ENCODE data around the gene ACOX3. TPM values are rescaled to one million over a fixed set of nuclear protein-coding genes. Genes with fewer than 3 reads are reported as not detected.

Gene ACOX3
- total RNA-seq, 2 experiments from 2014 or later = 24.2 to 27.8 TPM

GRCh38 chr4:8353158-8353669 lies 87.3 kb downstream of the ACOX3 start:
- ATAC-seq = no peak
- TF ChIP-seq, protein P1, sequence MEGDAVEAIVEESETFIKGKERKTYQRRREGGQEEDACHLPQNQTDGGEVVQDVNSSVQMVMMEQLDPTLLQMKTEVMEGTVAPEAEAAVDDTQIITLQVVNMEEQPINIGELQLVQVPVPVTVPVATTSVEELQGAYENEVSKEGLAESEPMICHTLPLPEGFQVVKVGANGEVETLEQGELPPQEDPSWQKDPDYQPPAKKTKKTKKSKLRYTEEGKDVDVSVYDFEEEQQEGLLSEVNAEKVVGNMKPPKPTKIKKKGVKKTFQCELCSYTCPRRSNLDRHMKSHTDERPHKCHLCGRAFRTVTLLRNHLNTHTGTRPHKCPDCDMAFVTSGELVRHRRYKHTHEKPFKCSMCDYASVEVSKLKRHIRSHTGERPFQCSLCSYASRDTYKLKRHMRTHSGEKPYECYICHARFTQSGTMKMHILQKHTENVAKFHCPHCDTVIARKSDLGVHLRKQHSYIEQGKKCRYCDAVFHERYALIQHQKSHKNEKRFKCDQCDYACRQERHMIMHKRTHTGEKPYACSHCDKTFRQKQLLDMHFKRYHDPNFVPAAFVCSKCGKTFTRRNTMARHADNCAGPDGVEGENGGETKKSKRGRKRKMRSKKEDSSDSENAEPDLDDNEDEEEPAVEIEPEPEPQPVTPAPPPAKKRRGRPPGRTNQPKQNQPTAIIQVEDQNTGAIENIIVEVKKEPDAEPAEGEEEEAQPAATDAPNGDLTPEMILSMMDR (IDR thresholded peaks at IDR 0.05) = no peak
- no peaks in the 10 kb centered on the region for H3K36me3 Mint-ChIP-seq (ENCODE audit: low read depth)
- ChIA-PET POLR2A (no interaction called here), CTCF (no interaction called here)
- H3K4me1 Mint-ChIP-seq (ENCODE audit: low read depth) = no peaks in the 10 kb centered on the region
- intact Hi-C loops (cut with micrococcal nuclease) = no loop called here
- H3K4me3 Mint-ChIP-seq = no peak overlapping the region
- H3K9me3 Mint-ChIP-seq = no peaks in the 10 kb centered on the region
- peaks cover 1% of the 10 kb centered on the region for H3K27me3 Mint-ChIP-seq
- H3K27ac Mint-ChIP-seq = no peak overlapping the region
- DNase-seq = no peak

DNA sequence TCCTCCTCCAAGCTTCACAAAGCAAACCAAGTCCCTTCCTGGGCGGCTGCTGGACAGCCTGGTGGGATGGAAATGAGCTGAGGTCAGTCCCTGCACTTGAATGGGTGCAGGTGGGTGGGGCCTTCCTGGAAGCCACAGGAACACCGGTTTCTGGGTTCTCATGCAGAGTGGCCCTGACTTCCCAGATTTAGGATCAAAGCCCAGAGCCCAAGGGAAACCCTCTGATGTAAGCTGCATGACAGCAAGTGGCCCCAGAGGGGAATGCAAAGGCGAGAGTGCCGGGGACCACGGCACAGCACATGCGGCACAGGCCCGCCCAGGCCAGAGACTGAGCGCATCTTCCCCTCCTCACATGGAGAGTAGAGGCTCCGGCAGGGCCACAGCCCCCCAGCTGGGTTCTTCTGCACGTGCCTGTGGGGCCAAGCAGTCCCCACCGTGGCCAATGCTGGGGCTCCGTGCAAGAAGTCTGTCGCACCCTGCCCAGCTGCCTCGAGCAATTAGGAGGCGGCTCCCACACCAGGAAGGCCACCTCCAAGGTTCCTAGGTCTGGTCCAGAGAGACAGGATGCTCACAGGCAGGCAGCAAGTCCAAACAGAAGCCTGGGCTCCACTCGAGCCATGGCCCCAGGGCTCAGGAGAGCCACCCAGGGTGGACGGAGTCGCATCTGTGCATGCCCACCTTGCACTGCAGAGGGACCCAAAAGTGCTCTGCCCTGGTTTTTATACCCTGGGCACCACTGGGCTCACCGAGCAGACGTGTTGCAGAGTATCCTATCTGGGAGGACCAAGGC lies 88.0 kb downstream of the ACOX3 start:
- H3K36me3 Mint-ChIP-seq (ENCODE audit: low read depth) = no peaks in the 10 kb centered on the region
- H3K9me3 Mint-ChIP-seq = no peaks in the 10 kb centered on the region
- TF ChIP-seq, protein P1 (IDR thresholded peaks at IDR 0.05) = no peak
- no peaks in the 10 kb centered on the region for H3K4me1 Mint-ChIP-seq (ENCODE audit: low read depth)
- DNase-seq = no peak
- ChIA-PET POLR2A (no interaction called here), CTCF (interaction anchor here (1.0 kb wide), 1 partner anchor 10 kb away, joined by 4 read pairs; no protein-coding TSS in a partner anchor)
- intact Hi-C loops (cut with micrococcal nuclease) = no loop called here
- ATAC-seq = no peak
- H3K27ac Mint-ChIP-seq = no peak overlapping the region
- H3K27me3 Mint-ChIP-seq = peaks cover 1% of the 10 kb centered on the region
- H3K4me3 Mint-ChIP-seq = no peak overlapping the region

DNA sequence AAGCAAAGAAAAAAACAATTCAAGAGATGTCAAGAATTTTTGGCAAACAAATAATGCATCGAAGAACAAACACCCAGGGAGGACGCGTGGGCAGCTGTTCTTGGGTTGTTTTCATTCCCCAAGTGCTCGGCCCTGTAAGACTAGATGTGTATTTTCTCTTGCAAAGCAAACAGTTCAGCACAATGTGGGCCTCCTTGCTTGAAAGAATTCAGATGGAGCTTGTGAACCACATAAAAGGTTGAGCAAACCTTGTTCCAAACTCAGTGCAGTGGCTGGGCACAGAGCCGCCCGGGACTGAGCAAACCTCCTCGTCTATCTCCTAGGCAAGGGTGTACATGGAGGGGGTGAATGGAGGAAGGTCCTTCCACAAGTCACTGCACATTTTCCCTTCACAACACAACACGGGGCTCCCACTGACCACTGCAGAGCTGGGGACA lies 88.6 kb downstream of the ACOX3 start:
- CTCF ChIA-PET = interaction anchor here (1.0 kb wide), 1 partner anchor 10 kb away, joined by 4 read pairs; no protein-coding TSS in a partner anchor
- ATAC-seq (no peak), DNase-seq (no peak)
- no peaks in the 10 kb centered on the region for H3K9me3 Mint-ChIP-seq
- H3K4me3 Mint-ChIP-seq = no peak overlapping the region
- intact Hi-C loops (cut with micrococcal nuclease) = no loop called here
- H3K27me3 Mint-ChIP-seq = peaks cover 1% of the 10 kb centered on the region
- H3K4me1 Mint-ChIP-seq (ENCODE audit: low read depth) = no peaks in the 10 kb centered on the region
- TF ChIP-seq, protein P1 (IDR thresholded peaks at IDR 0.05) = no peak
- POLR2A ChIA-PET = no interaction called here
- H3K36me3 Mint-ChIP-seq (ENCODE audit: low read depth) = no peaks in the 10 kb centered on the region
- H3K27ac Mint-ChIP-seq = no peak overlapping the region

GRCh38 chr4:8350841-8351461 lies 89.6 kb downstream of the ACOX3 start:
- no peak for DNase-seq
- no peaks in the 10 kb centered on the region for H3K4me1 Mint-ChIP-seq (ENCODE audit: low read depth)
- H3K36me3 Mint-ChIP-seq (ENCODE audit: low read depth) = no peaks in the 10 kb centered on the region
- ATAC-seq = no peak
- no peaks in the 10 kb centered on the region for H3K9me3 Mint-ChIP-seq
- no peak overlapping the region for H3K27ac Mint-ChIP-seq
- H3K4me3 Mint-ChIP-seq = no peak overlapping the region
- ChIA-PET CTCF (no interaction called here), POLR2A (no interaction called here)
- intact Hi-C loops (cut with micrococcal nuclease) = no loop called here
- TF ChIP-seq, protein P1 (IDR thresholded peaks at IDR 0.05) = no peak
- H3K27me3 Mint-ChIP-seq = peaks cover 1% of the 10 kb centered on the region

DNA sequence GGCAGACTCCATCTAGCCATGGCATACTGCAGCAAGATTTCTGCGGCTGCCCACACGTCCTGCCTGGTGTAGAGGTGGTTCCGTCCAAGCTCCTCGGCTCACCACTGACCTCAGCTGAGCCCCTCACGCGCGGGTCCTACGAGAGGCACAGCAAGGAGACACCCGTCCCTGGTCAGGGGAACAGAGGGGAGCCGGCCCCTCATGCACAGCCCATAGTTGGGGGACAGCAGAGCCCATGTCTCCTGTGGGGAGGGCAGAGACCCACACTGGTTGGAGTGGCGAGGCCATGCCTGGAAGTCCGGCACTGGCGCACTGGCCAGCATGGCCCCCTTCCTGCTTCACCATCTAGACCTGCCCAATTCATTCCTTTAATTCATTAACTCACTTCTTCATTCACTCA lies 90.2 kb downstream of the ACOX3 start:
- TF ChIP-seq, protein P1 (IDR thresholded peaks at IDR 0.05) = no peak
- H3K27ac Mint-ChIP-seq = no peak overlapping the region
- H3K4me1 Mint-ChIP-seq (ENCODE audit: low read depth) = no peaks in the 10 kb centered on the region
- peaks cover 1% of the 10 kb centered on the region for H3K27me3 Mint-ChIP-seq
- no peak overlapping the region for H3K4me3 Mint-ChIP-seq
- no peaks in the 10 kb centered on the region for H3K9me3 Mint-ChIP-seq
- intact Hi-C loops (cut with micrococcal nuclease) = no loop called here
- DNase-seq (no peak), ATAC-seq (no peak)
- POLR2A ChIA-PET = no interaction called here
- CTCF ChIA-PET = no interaction called here
- no peaks in the 10 kb centered on the region for H3K36me3 Mint-ChIP-seq (ENCODE audit: low read depth)

All from activated CD8-positive, alpha-beta T cell treated with anti-CD3 and anti-CD28 coated beads for 36 hours (primary cell).